Epithelial cell of esophagus (primary cell): ENCODE results near the gene PIAS1.
"Not testable (repeated sequence)": the region's sequence is repeated elsewhere in the genome, so short reads cannot be mapped to it uniquely, and the experiment has no call there.

Experiments
- DNase-seq: peaks from one replicate; pipeline ENCODE4 v3.0.0; 2010; ENCODE audit warnings: low read depth
- H3K4me3 ChIP-seq: 2 replicates; pipeline ENCODE4 v1.5.1; 2011; ENCODE audit warnings: mild to moderate bottlenecking, low read length, control low read depth
- TF ChIP-seq, protein P1 (sequence below): IDR thresholded peaks from 2 replicates; pipeline ENCODE4 v1.5.1; 2011; ENCODE audit warnings: low read depth, mild to moderate bottlenecking, low read length, control low read depth, inconsistent platforms; ENCODE audit not compliant: insufficient read depth; ENCODE audit errors: missing control alignments

The PIAS1 gene

DNA sequence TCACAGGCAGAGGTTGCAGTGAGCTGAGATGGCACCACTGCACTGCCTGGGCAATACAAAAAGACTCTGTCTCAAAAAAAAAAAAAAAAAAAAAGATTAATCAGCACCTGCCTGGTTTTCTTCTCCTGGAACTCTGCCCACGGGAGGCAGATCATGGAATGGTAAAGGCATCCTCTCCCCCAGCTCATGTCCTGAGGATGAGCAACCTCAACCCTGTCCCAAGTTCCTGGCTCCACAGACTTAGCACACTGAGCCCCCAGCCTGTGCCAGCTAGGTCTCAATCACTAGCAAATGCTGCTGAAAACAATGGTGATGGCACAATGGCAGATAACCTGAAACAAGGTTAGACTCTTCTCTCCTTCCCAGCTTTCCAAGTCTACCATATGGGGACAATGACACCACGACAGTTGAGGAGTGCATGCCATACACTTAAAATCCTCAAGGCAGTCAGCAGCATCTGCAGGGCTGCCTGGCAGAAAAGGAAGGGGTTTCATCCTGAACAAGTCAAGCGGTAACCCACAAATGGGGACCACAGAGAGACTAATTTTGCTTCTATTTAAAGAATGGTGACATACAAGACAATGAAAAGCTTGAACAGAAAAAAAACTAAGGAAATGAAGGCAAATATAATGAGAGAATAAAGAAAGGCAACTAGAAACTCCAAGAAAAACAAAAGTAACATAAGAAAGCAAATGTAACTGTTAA lies 170.6 kb downstream of the PIAS1 start:
- H3K4me3 ChIP-seq, result no peak overlapping the region
- TF ChIP-seq, protein P1, sequence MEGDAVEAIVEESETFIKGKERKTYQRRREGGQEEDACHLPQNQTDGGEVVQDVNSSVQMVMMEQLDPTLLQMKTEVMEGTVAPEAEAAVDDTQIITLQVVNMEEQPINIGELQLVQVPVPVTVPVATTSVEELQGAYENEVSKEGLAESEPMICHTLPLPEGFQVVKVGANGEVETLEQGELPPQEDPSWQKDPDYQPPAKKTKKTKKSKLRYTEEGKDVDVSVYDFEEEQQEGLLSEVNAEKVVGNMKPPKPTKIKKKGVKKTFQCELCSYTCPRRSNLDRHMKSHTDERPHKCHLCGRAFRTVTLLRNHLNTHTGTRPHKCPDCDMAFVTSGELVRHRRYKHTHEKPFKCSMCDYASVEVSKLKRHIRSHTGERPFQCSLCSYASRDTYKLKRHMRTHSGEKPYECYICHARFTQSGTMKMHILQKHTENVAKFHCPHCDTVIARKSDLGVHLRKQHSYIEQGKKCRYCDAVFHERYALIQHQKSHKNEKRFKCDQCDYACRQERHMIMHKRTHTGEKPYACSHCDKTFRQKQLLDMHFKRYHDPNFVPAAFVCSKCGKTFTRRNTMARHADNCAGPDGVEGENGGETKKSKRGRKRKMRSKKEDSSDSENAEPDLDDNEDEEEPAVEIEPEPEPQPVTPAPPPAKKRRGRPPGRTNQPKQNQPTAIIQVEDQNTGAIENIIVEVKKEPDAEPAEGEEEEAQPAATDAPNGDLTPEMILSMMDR, result no peak
- no peak for DNase-seq

DNA sequence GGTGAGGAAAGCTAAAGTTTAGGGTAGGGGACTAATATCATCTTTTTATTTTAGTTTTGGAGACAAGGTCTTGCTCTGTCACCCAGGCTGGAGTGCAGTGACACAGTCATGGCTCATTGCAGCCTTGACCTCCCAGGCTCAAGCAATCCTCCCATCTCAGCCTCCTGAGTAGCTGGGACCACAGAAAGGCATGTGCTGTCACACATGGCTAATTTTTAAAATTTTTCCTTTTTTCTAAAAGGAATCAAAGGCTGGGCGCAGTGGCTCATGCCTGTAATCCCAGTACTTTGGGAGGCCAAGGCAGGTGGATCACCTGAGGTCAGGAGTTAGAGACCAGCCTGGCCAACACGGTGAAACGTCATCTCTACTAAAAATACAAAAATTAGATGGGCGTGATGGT lies 171.3 kb downstream of the PIAS1 start:
- not testable (repeated sequence) for DNase-seq, H3K4me3 ChIP-seq

DNA sequence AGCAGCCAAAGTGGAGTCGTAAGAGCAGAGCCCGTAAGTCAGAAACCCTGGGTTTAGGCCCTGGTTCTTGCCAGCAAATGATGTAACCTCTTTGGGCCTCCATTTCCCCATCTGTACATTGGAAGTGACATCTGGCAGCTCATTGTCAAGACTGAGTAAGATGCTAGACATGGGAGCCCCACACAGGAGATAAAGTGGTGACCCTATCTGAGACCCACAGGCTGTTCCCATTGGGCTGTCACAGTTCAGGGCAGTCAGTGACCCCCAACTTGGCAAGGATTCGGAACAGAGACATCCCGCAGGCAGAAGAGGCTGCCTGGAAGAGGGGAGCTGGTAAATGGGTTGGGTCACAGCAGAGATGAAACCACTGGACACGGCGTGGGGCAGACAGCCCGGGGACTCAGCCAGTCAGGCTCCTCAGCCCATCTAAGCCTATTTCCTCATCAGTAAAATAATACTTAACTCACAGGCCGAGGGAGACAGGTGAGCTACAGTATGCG lies 173.6 kb downstream of the PIAS1 start:
- TF ChIP-seq, protein P1, result no peak
- H3K4me3 ChIP-seq, result peak overlapping the region; percentile 83

DNA sequence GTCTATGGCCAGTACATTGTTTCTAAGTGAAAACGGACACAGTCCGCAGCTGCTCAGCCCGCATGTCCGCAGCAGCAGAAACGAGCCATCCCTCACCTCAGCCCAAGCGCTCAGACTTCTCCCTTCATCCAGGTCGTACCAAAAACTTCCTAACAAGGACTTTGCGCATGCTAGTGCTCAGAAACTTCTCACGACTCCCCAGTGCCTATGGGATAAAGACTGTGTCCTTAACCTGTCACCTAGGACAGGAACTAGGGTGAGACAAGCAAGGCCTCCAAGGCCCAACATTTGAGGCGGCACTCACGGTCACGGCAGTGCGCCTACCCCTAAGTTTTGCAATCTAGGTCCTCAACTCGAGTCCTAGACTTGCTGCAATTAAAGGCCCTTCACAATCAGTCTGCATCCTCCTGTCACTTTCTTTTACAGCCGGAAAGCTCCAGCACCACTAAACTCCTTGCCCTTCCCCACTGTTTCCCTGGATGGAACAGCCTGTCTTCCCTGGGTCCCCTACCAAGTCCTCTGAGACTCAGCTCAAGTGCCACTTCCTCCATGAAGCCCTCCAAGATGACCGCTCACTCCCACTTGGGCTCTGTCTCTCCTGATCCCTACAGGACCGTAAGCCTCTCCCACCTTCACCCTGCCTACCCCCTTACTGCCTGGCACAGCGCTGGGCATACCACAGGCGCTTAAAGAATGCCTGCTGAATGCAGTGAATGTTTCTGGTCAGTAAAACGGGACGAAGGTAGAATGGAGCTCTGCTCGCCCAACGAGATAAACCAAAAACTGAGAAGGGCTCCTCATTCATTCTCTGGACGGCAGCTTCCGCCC lies 174.2 kb downstream of the PIAS1 start:
- peak overlapping the region; percentile 83 for H3K4me3 ChIP-seq
- TF ChIP-seq, protein P1, result no peak
- DNase-seq, result peak; percentile 18

More for the DNA sequence above, 173.6 kb downstream of the PIAS1 start:
- no peak for DNase-seq

DNA sequence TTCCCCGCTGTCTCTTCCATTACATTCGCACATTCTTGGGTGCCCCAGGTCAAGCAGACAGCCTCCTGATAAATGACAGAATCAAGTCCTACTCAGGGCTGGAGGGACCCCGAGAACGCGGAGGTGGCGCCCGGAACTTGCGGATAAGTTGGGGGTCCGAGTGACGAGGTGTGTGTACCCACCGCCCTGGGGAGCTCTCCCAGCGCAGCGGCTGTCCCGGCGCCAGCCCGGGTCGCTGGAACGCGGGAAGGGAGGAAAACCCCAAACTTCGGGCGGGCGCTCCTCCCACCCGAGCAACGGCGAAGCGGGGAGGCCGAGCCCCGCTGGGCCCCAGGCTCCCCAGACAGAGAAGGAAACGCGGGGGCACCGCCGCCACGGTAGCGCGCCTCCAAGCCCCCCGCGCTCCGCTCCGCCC lies 174.9 kb downstream of the PIAS1 start:
- H3K4me3 ChIP-seq, result peak overlapping the region; percentile 83
- TF ChIP-seq, protein P1, result no peak
- no peak for DNase-seq

DNA sequence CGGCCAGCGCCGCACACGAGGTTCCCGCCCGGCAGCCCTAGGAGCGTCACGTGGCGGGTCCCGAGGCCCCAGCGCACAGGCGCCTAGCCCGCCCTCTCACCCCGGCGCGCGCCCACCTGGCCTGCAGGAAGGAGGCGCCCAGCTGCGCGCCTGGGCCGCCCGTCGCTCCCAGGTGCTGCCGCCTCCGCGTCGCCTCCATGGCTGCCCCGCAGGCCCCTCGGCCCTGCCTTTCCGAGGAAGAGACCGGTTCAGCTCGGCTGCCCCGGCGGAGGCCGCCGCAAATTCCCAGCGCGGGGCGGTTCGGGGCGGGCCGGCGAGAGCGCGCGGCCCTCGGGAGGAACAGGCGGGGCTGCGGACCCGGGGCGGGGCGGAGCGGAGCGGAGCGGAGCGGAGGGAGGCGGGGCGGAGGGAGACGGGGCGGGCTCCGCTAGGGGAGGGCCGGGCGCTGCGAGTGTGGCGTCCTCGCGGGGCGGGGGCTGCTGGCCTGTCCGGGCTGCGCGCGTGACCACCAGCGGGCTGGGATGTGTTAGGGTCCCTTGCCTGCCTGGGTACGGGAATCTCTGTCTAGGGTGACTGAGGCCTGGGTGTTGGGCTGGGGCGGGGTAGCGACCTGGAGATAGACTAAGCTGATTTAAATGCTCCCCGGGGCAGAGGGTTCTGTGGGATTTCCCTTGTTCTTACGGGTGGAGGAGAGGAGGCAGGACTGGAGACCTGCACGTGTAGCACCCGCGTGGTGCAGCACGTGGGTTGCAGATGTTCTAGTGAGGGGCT lies 175.5 kb downstream of the PIAS1 start, which contains the start of gene CLN6:
Gene CLN6, minus strand, starts transcription at position 343 of the 771 bp plus-strand sequence. Its CDS starts 144 bp downstream, at position 199.
- DNase-seq, result peak; percentile 87
- peak within 1 kb of the TSS; percentile 83 for H3K4me3 ChIP-seq
- TF ChIP-seq, protein P1, result no peak
